Measurements from ENCODE around the gene PER2.
A peak's percentile ranks its signal among the peaks of the same experiment; 100 is the strongest.
"Not testable (repeated sequence)": the region's sequence is repeated elsewhere in the genome, so short reads cannot be mapped to it uniquely, and the experiment has no call there.

PER2 gene, protein sequence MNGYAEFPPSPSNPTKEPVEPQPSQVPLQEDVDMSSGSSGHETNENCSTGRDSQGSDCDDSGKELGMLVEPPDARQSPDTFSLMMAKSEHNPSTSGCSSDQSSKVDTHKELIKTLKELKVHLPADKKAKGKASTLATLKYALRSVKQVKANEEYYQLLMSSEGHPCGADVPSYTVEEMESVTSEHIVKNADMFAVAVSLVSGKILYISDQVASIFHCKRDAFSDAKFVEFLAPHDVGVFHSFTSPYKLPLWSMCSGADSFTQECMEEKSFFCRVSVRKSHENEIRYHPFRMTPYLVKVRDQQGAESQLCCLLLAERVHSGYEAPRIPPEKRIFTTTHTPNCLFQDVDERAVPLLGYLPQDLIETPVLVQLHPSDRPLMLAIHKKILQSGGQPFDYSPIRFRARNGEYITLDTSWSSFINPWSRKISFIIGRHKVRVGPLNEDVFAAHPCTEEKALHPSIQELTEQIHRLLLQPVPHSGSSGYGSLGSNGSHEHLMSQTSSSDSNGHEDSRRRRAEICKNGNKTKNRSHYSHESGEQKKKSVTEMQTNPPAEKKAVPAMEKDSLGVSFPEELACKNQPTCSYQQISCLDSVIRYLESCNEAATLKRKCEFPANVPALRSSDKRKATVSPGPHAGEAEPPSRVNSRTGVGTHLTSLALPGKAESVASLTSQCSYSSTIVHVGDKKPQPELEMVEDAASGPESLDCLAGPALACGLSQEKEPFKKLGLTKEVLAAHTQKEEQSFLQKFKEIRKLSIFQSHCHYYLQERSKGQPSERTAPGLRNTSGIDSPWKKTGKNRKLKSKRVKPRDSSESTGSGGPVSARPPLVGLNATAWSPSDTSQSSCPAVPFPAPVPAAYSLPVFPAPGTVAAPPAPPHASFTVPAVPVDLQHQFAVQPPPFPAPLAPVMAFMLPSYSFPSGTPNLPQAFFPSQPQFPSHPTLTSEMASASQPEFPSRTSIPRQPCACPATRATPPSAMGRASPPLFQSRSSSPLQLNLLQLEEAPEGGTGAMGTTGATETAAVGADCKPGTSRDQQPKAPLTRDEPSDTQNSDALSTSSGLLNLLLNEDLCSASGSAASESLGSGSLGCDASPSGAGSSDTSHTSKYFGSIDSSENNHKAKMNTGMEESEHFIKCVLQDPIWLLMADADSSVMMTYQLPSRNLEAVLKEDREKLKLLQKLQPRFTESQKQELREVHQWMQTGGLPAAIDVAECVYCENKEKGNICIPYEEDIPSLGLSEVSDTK (N-terminal part only)

GRCh38 chr2:238287737-238288649 lies at the start of gene PER2:
PER2 (minus strand) TSS chr2:238288610; CDS start chr2:238277936, 10,674 bp downstream.
- DNase-seq: peak; percentile 57

GRCh38 chr2:238337846-238338245 lies 49.4 kb upstream of the PER2 start:
- no peak for DNase-seq

DNA sequence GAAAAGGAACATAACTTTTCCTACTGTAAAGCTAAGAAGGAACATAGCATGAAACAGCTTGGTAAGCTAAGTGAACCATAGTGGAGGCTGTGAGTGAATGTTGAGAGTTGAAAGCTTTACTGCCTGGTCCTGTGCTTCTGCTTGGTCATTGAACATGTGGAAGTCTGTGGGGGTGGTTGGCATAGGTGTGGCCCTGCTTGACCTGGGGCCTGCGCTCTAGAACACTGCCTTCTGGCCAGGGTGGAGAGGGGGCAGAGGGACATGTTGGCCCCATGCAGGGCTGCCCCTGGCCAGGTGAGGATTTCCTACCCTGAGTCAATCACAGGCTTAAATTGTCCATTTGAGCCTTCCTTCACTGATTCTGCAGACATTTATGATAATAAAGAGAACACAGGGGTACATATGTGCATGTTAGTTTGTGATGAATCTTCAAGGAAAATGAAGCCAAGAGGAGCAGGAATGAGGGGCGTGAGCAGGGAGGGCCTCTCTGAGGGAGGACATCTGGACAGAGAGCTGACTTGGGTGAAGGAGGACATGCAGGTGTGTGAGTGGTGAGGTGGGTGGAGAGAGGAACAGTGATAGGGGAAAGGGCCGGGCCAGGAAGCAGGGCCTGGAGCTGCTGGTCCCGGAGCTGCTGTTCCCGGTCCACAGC lies 48.5 kb upstream of the PER2 start:
- no peak for DNase-seq

DNA sequence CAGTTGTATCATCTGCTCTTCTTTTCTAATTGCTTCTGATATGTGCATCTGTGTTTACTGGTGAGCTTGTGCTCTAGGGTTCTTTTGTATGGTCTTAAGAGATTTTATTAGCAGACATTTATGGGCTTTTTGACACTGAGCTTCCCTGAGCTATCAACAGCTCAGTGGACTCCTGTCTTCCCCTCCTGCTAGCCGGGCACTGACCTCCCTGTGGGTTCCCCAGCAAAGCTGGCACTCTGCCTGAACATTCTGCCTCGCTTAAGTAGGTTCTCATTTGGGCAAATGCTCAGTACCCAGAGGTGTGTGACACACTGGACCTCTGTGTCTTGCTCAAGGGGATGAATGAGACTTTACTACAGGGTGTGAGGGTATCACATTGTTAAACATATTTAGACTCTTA lies 47.7 kb upstream of the PER2 start:
- no peak for DNase-seq

DNA sequence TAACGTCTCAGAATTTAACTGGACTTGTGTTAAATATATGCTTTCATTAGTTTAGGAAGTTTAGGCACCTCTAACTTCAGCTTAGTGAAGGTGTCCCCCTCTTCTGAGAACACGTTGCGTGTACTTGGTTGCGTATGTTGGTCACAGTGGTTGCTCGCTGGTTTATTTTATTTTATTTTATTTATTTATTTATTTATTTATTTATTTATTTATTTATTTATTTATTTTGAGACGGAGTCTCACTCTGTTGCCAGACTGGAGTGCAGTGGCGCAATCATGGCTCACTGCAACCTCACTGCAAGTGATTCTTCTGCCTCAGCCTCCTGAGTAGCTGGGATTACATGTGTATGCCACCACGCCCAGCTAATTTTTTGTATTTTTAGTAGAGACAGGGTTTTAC lies 47.2 kb upstream of the PER2 start:
- not testable (repeated sequence) for DNase-seq

- DNase-seq: no peak
These were observed 46.5 kb upstream of the PER2 start for GRCh38 chr2:238334885-238335284.

DNA sequence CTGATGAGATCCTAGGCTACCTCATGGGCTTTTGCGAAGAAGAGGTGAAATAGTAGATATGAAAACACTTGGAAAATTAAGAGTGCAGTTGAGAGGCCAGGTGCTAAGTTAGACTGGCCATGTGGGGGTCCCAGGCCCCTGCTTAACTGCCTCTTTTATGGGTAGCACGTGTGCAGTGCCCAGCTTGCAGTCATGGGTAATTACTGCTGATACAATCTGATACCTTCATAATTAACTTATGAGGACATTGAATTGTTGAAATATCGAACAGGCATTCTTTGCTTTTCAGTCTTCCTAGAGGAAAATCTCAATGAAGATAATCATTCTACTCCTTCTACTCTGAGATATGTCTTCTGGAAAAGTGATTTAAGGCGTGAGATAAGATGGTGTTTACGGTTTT lies 43.5 kb upstream of the PER2 start:
- no peak for DNase-seq

DNA sequence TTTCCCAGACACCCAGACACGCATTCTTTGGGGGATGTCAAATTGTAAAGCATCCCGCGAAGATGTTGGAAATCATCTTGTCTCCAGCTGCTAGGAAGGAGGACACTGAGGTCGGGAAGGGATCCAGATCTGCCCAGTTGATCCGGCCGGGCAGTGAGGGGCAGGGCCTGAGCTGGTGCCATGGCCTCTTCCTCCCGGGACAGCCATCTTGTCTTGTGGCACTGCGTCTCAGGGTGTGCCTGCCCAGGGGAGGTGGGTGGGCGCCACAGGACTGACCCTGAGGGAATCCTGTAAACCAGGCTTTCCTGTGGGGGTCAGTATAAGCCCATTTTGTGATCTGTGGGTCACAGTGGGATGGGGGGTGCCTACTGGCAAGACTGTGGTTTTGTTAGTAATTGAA lies 42.0 kb upstream of the PER2 start:
- DNase-seq: no peak

DNA sequence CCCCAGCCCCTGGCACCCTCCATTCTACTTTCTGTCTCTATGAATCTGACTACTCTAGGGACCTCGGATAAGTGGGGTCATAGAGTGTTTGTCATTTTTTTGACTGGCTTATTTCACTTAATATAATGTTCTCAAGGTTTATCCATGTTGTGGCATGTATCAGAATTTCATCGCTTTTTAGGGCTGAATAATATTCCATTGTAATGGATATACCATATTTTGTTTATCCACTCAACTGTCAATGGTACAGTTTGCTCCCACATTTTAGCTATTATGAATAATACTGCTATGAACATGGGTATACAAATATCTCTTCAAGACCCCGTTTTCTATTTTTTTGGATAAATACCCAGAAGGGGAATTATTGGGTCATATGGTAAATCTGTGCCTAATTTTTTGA lies 39.3 kb upstream of the PER2 start:
- DNase-seq: no peak

DNA sequence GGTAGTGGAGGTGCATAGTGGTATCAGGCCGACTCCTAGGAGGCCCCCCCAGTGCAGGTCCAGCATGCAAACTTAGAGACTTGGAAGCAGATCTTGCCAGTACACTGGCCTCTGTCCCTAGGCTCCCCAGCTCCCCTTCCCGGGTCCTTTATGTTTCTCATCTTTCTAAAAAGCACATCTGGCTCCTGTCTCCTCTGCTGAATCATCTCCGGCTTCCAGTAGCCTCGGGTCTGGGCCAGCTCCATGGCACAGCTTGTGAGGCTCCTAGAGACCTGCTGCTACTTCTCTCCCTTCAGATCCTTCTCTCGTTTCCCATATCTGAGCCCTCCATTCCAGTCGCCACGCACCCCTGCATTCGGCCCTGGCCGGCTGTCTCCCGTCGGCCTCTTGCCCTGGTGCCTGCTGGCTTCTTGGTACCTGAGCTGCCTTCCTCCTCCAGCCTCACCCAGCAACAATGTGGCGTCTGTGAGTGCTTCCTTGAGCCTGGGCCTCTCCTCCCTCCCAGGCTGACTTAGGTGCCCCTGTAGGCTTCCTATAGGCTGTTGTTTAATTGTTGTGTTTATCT lies 38.5 kb upstream of the PER2 start:
- DNase-seq: no peak

DNA sequence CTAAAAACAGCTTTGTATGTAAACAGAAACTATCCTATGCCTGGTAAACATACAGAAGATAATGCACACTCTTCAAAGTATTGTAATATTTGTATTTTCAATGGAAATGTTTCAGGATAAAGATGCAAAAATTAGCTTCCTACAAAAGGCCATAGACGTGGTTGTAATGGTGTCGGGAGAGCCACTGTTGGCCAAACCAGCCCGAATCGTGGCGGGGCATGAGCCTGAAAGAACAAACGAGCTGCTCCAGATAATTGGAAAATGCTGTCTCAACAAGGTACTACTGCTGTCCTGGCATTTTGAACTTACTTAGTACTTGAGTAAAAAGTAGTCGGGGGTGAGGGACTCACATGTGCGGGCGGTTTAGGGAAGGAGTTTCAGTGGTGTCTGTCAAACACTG lies 37.3 kb upstream of the PER2 start:
- no peak for DNase-seq

- not testable (repeated sequence) for DNase-seq
These were observed 35.8 kb upstream of the PER2 start for GRCh38 chr2:238324248-238324647.

GRCh38 chr2:238322001-238322411 lies 33.6 kb upstream of the PER2 start:
- no peak for DNase-seq

GRCh38 chr2:238321467-238321866 lies 33.1 kb upstream of the PER2 start:
- no peak for DNase-seq

- DNase-seq: no peak
These were observed 32.4 kb upstream of the PER2 start for GRCh38 chr2:238320648-238321281.

GRCh38 chr2:238320246-238320647 lies 31.8 kb upstream of the PER2 start, which contains the start of gene TRAF3IP1:
TRAF3IP1 (plus strand) TSS chr2:238320518; CDS start chr2:238320663, 145 bp downstream.
- peak; percentile 67 for DNase-seq

DNA sequence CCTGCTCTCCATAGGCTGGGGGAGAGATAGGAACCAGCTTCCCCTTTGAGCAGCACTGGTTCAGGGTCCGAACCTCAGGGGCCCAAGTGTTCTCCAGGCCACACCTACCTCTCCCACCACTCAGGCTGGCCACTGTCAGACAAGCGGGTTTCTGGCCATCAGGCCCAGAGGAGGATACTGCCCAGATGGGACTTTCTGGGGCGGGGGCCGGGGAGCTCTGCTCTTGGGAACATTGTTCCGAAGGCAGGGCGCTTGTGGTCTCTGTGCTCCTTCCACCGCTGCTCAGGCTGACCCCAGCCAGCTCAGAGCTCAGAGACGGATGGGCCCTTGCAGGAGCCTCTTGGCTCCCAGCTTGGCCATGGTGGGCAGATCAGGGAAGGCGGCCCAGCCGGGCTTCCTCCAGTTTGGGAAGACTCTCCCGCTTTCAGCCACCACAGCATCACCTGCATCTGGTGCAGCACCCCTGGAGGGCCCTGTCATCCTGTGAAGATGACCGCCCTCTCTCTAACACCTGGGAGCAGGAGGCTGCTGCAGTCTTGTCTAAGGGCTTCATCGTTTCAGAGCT lies 26.7 kb upstream of the PER2 start:
- DNase-seq: no peak

DNA sequence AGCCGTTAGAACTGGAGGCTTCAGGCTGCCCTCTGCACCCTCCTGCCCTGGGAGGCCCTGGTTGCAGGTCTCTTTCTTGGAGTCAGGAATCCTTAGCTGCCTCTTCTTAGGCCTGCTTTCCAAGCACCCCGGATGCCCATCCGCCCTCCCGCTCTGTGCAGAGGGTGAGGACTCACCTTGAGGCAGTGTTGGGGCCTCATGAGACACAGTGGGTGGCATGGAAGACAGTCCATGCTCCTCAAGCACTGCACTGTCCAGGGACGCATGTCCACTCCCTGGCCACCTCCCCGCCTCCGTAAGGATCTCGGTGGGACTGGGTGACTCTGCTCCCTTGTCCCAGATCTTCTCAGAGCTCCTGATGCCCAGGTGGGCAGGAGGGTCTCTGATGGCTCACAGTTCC lies 26.2 kb upstream of the PER2 start:
- no peak for DNase-seq

GRCh38 chr2:238313991-238314350 lies 25.6 kb upstream of the PER2 start:
- no peak for DNase-seq

- no peak for DNase-seq
These were observed 25.0 kb upstream of the PER2 start for GRCh38 chr2:238313289-238313990.
